ENCODE data around the gene NXPH3. TPM values are rescaled to one million over a fixed set of nuclear protein-coding genes. Genes with fewer than 3 reads are reported as not detected.
A peak's percentile ranks its signal among the peaks of the same experiment; 100 is the strongest.

The NXPH3 gene
- total RNA-seq (2021; ENCODE audit: unreplicated experiment) (0.10 TPM), Bru-seq, nascent RNA (not detected), BruChase-seq, experiment 1, labeled RNA remaining after a 6-hour chase (percentile 6 among the genes with signal in this experiment), BruChase-seq, experiment 2, labeled RNA remaining after a 2-hour chase (percentile 9 among the genes with signal in this experiment)
- 0.02 and 0.13 TPM in 2 replicates for polyA plus RNA-seq (2012)
- long read RNA-seq = 0 reads

- Histone ChIP-seq H3K36me3 (ENCODE audit: control insufficient read depth in 1 of 2, insufficient read depth in 2 of 2, low read length in 2 of 2) (no peaks in the 10 kb centered on the region), H3K9me2 (ENCODE audit: insufficient read depth) (no peaks in the 10 kb centered on the region), H4K20me1 (ENCODE audit: insufficient read depth) (no peaks in the 10 kb centered on the region), H3K4me1 (ENCODE audit: control insufficient read depth in 1 of 2, insufficient read depth in 2 of 2, low read length in 2 of 2) (peaks cover 0 to 9% of the 10 kb centered on the region in 2 experiments; a peak in 2 of 4 replicates), H3K4me3 (replicated peaks in 1 of 2; ENCODE audit: low read depth in 1 of 2, low read length in 2 of 2) (peak within 1 kb of the TSS; percentile 16 to 40; a peak in 3 of 4 replicates), H3K27me3 (ENCODE audit: insufficient read depth, low read length) (peaks cover 11% of the 10 kb centered on the region; the same call in 1 of the 2 replicates), H3K4me2 (ENCODE audit: low read length) (peak within 1 kb of the TSS; percentile 67), H2AFZ (ENCODE audit: low read depth, low read length, poor library complexity, severe bottlenecking) (no peak within 1 kb of the TSS), H3K9ac (ENCODE audit: low read length) (no peak within 1 kb of the TSS), H3K27ac (ENCODE audit: low read depth, low read length) (peak within 1 kb of the TSS; percentile 17; the same call in 1 of the 2 replicates), H3K79me2 (ENCODE audit: insufficient read depth, low read length) (no peaks in the 10 kb centered on the region), H3K9me3 (ENCODE audit: control insufficient read depth in 1 of 2, insufficient read depth in 1 of 2, low read depth in 1 of 2, low read length in 2 of 2) (no peaks in the 10 kb centered on the region)
- ChIA-PET CTCF (no interaction called here), POLR2A (interaction anchor here (0.9 kb wide), 1 partner anchor 102 kb away, joined by 3 read pairs; the partner anchor contains the start of gene SPOP), RAD21 (ENCODE audit: low non-redundant PET in 1 of 2, low total read pairs in 2 of 2, uncharacterized antibody in 2 of 2, unreplicated experiment in 2 of 2) (no interaction called here)
- no TSS peak for BruUV-seq (replicated peaks)
- no peak for TF ChIP-seq POLR2A (IDR thresholded peaks at IDR 0.05; ENCODE audit: borderline replicate concordance, extremely low read depth, insufficient read depth, insufficient read length)
- TF ChIP-seq MAX (IDR thresholded peaks at IDR 0.05) = no peak
- no peak for TF ChIP-seq REST (IDR thresholded peaks at IDR 0.05; ENCODE audit: low read depth)
- TF ChIP-seq YY1 (IDR thresholded peaks at IDR 0.05; ENCODE audit: extremely low read depth, insufficient replicate concordance, low read depth, low read length) = no peak
- no peak for TF ChIP-seq SIN3A (IDR thresholded peaks at IDR 0.05; ENCODE audit: low read depth)
- TF ChIP-seq EZH2phosphoT487 (IDR thresholded peaks at IDR 0.05; ENCODE audit: borderline replicate concordance) = no peak
- TF ChIP-seq CTCF (IDR thresholded peaks at IDR 0.05 in 2 of 3, conservative IDR thresholded peaks at IDR 0.05 in 1 of 3; ENCODE audit: borderline replicate concordance in 1 of 3, insufficient read depth in 1 of 3, low read depth in 2 of 3, low read length in 2 of 3) = 0 out of 6 replicates have a peak, but pooled peaks of 2 of the 3 experiments have one; percentile 10 to 16
- DNase-seq (ENCODE audit: low read depth, low spot score) (no peak), ATAC-seq (peak; percentile 83)
- intact Hi-C loops (cut with micrococcal nuclease) = no loop called here
These were observed at the start of gene NXPH3 for GRCh38 chr17:49575679-49576087. Gene NXPH3 (plus strand): TSS chr17:49575871. CDS start chr17:49576220, 349 bp downstream.

Measured in HCT116 (cell line).